HepG2 (cell line): Measurements from ENCODE around the gene CALML6. TPM values are rescaled to one million over a fixed set of nuclear protein-coding genes. Genes with fewer than 3 reads are reported as not detected.

Experiments used
- AGO2 ChIP-seq: fragments of 200-400 bp; formaldehyde crosslinking; optimal IDR thresholded peaks from 2 replicates; pipeline ENCODE3; 2017; ENCODE audit warnings: mild to moderate bottlenecking, low read depth, low read length, moderate library complexity
- ATF5 ChIP-seq: sonication (generic); formaldehyde crosslinking; IDR thresholded peaks from 2 replicates; pipeline ENCODE4 v1.4.0; 2020; ENCODE audit warnings: mild to moderate bottlenecking, low read depth, missing genetic modification reagents
- CBFB ChIP-seq: sonication (generic); formaldehyde crosslinking; IDR thresholded peaks from 2 replicates; pipeline ENCODE4 v1.4.0; 2020; ENCODE audit warnings: missing genetic modification reagents
- CERS6 ChIP-seq: sonication (generic); formaldehyde crosslinking; IDR thresholded peaks from 2 replicates; pipeline ENCODE4 v1.5.0; 2020; ENCODE audit warnings: missing genetic modification reagents
- CHCHD3 ChIP-seq: sonication (generic); formaldehyde crosslinking; IDR thresholded peaks from 2 replicates; pipeline ENCODE4 v1.8.0; 2022; ENCODE audit warnings: mild to moderate bottlenecking, missing genetic modification reagents, moderate library complexity
- ELK4 ChIP-seq: sonication (generic); formaldehyde crosslinking; IDR thresholded peaks from 2 replicates; pipeline ENCODE4 v1.9.0; 2021; ENCODE audit warnings: missing genetic modification reagents, borderline replicate concordance
- HDAC1 ChIP-seq: sonication (generic); formaldehyde crosslinking; IDR thresholded peaks from 2 replicates; pipeline ENCODE4 v1.5.1; 2020; ENCODE audit warnings: mild to moderate bottlenecking, missing genetic modification reagents
- IRF9 ChIP-seq: sonication (generic); formaldehyde crosslinking; IDR thresholded peaks from 2 replicates; pipeline ENCODE4 v1.8.0; 2022; ENCODE audit warnings: missing genetic modification reagents, mild to moderate bottlenecking, borderline replicate concordance
- KDM6A ChIP-seq: IDR thresholded peaks from 2 replicates; pipeline ENCODE4 v1.6.1; 2016; ENCODE audit warnings: low read depth
- NR3C1 ChIP-seq: sonication (generic); formaldehyde crosslinking; IDR thresholded peaks from 2 replicates; pipeline ENCODE4 v1.4.0; 2020; ENCODE audit warnings: missing genetic modification reagents
- POLR2G ChIP-seq: fragments of 200-400 bp; formaldehyde crosslinking; IDR thresholded peaks from 2 replicates; pipeline ENCODE4 v1.6.1; 2018; ENCODE audit warnings: mild to moderate bottlenecking, low read depth, low read length, moderate library complexity
- PRDM10 ChIP-seq: sonication (generic); formaldehyde crosslinking; IDR thresholded peaks from 2 replicates; pipeline ENCODE4 v1.4.0; 2020; ENCODE audit warnings: low read depth, missing genetic modification reagents
- PTBP1 ChIP-seq: fragments of 200-400 bp; formaldehyde crosslinking; IDR thresholded peaks from 2 replicates; pipeline ENCODE4 v1.6.1; 2018; ENCODE audit warnings: low read length, low read depth; ENCODE audit not compliant: poor library complexity, severe bottlenecking
- SIN3B ChIP-seq: fragments of 150-350 bp; IDR thresholded peaks from 2 replicates; pipeline ENCODE4 v1.6.1; 2014; ENCODE audit warnings: low read length
- WIZ ChIP-seq: sonication (generic); formaldehyde crosslinking; IDR thresholded peaks from 2 replicates; pipeline ENCODE4 v1.5.1; 2020; ENCODE audit warnings: mild to moderate bottlenecking, missing genetic modification reagents
- YEATS2 ChIP-seq: sonication (generic); formaldehyde crosslinking; IDR thresholded peaks from 2 replicates; pipeline ENCODE4 v1.4.0; 2020; ENCODE audit warnings: missing genetic modification reagents, borderline replicate concordance
- ZNF251 ChIP-seq: sonication (generic); formaldehyde crosslinking; IDR thresholded peaks from 2 replicates; pipeline ENCODE4 v1.9.0; 2021; ENCODE audit warnings: mild to moderate bottlenecking, missing genetic modification reagents
- ZNF674 ChIP-seq: sonication (generic); formaldehyde crosslinking; IDR thresholded peaks from 2 replicates; pipeline ENCODE4 v1.5.0; 2020; ENCODE audit warnings: low read depth, mild to moderate bottlenecking, missing genetic modification reagents
- ZNF740 ChIP-seq: sonication (generic); formaldehyde crosslinking; IDR thresholded peaks from 2 replicates; pipeline ENCODE4 v1.4.0; 2020; ENCODE audit warnings: missing genetic modification reagents
- ZNF891 ChIP-seq: sonication (generic); formaldehyde crosslinking; IDR thresholded peaks from 2 replicates; pipeline ENCODE4 v1.5.0; 2020; ENCODE audit warnings: mild to moderate bottlenecking, missing genetic modification reagents
- polyA plus RNA-seq, 8 experiments: library from polyadenylated mRNA; depleted of rRNA in 3 of 8; stranded (reverse) in 7 of 8; unstranded in 1 of 8; fragments of >200 nt; fragmentation: Illumina TruSeq in 4 of 8; extraction: Trizol in 4 of 8; gene quantifications; 2 replicates each; pipeline versions ENCODE4 v1.2.1 to v1.2.3, GENCODE V29; 2011 to 2016; ENCODE audit warnings: low read depth in 4 of 8, missing spikeins in 1 of 8, mixed read lengths in 1 of 8; ENCODE audit not compliant: insufficient read depth in 1 of 8
- total RNA-seq, 5 experiments: library from RNA; depleted of rRNA; stranded (reverse); fragments of >200 nt; fragmentation: Illumina TruSeq; extraction: Trizol; gene quantifications; 2 replicates each; pipeline ENCODE4 v1.2.3, GENCODE V29; 2016; ENCODE audit warnings: low read depth in 1 of 5

The CALML6 gene
- total and polyA plus RNA-seq, 2 of the 13 experiments (the other 11 are each of a cell fraction or from before 2014, with no cell fraction given) = 0.11 to 0.12 TPM

- no peak for TF ChIP-seq CERS6 (CRISPR knock-in tag)
- no peak for TF ChIP-seq SIN3B
- TF ChIP-seq ZNF674 (CRISPR knock-in tag) = no peak; the same call in 1 of the 2 replicates
- TF ChIP-seq ZNF891 (CRISPR knock-in tag) = no peak; the same call in 1 of the 2 replicates
- TF ChIP-seq WIZ (CRISPR knock-in tag) = 0 out of 2 replicates have a peak, but pooled peaks have one; percentile 33
- peak; percentile 52 for TF ChIP-seq AGO2
- peak; percentile 87 for TF ChIP-seq POLR2G
- TF ChIP-seq YEATS2 (CRISPR knock-in tag) = peak; percentile 35; the same call in 1 of the 2 replicates
- 0 out of 2 replicates have a peak, but pooled peaks have one; percentile 30 for TF ChIP-seq ZNF251 (CRISPR knock-in tag)
- TF ChIP-seq ATF5 (CRISPR knock-in tag) = no peak
- no peak for TF ChIP-seq NR3C1
- peak; percentile 69; the same call in 1 of the 2 replicates for TF ChIP-seq ELK4 (CRISPR knock-in tag)
- TF ChIP-seq IRF9 (CRISPR knock-in tag) = peak; percentile 74; the same call in 1 of the 2 replicates
- no peak for TF ChIP-seq ZNF740 (CRISPR knock-in tag)
- peak; percentile 70 for TF ChIP-seq KDM6A (CRISPR knock-in tag)
- TF ChIP-seq PRDM10 (CRISPR knock-in tag) = peak; percentile 41; the same call in 1 of the 2 replicates
- 0 out of 2 replicates have a peak, but pooled peaks have one; percentile 72 for TF ChIP-seq CHCHD3
- TF ChIP-seq PTBP1 = peak; percentile 74
- peak; percentile 74 for TF ChIP-seq CBFB (CRISPR knock-in tag)
- peak; percentile 95 for TF ChIP-seq HDAC1
Observed at GRCh38 chr1:1942753-1943656, 27.9 kb downstream of the CALML6 start (continued).
